ENCODE measurements around the gene GMPR.
"Not testable (repeated sequence)": the region's sequence is repeated elsewhere in the genome, so short reads cannot be mapped to it uniquely, and the experiment has no call there.

Gene GMPR

GRCh38 chr6:16238057-16238962 is at the start of gene GMPR:
TSS of gene GMPR (plus strand) at chr6:16238587. CDS start at chr6:16238694, 107 bp downstream.
- peak; percentile 13 to 87 for DNase-seq

GRCh38 chr6:16190214-16190613 is 48.2 kb upstream of the GMPR start:
- no peak for DNase-seq

- DNase-seq: no peak
Measured at GRCh38 chr6:16196260-16196983, 42.0 kb upstream of the GMPR start.

- no peak for DNase-seq
Measured at GRCh38 chr6:16196984-16197546, 41.3 kb upstream of the GMPR start.

- no peak for DNase-seq
Measured at GRCh38 chr6:16198061-16198705, 40.2 kb upstream of the GMPR start.

GRCh38 chr6:16199804-16200203 is 38.6 kb upstream of the GMPR start:
- peak in 1 of 2 experiments; percentile 9 for DNase-seq

GRCh38 chr6:16200321-16200883 is 38.0 kb upstream of the GMPR start:
- peak in 1 of 2 experiments; percentile 36 for DNase-seq

- DNase-seq: peak in 1 of 2 experiments; percentile 24
Measured at GRCh38 chr6:16201706-16202105, 36.7 kb upstream of the GMPR start.

- DNase-seq: no peak
Measured at GRCh38 chr6:16204653-16205376, 33.6 kb upstream of the GMPR start.

- DNase-seq: peak in 1 of 2 experiments; percentile 66
Measured at GRCh38 chr6:16205377-16206144, 32.8 kb upstream of the GMPR start.

- peak; percentile 63 to 77 for DNase-seq
Measured at GRCh38 chr6:16206595-16207037, 31.8 kb upstream of the GMPR start.

GRCh38 chr6:16208989-16209388 is 29.4 kb upstream of the GMPR start:
- DNase-seq: no peak

- no peak for DNase-seq
Measured at GRCh38 chr6:16209539-16209938, 28.8 kb upstream of the GMPR start.

GRCh38 chr6:16212276-16212675 is 26.1 kb upstream of the GMPR start:
- no peak for DNase-seq

- DNase-seq: no peak
Measured at GRCh38 chr6:16216501-16217155, 21.8 kb upstream of the GMPR start.

- DNase-seq: no peak
Measured at GRCh38 chr6:16217156-16217721, 21.1 kb upstream of the GMPR start.

- DNase-seq: no peak
Measured at GRCh38 chr6:16222826-16223225, 15.6 kb upstream of the GMPR start.

- DNase-seq: no peak
Measured at GRCh38 chr6:16223362-16223761, 15.0 kb upstream of the GMPR start.

- DNase-seq: no peak
Measured at GRCh38 chr6:16224409-16224808, 14.0 kb upstream of the GMPR start.

GRCh38 chr6:16225062-16225731 is 13.2 kb upstream of the GMPR start:
- not testable (repeated sequence) for DNase-seq
